B cell (primary cell): ENCODE results near the gene PCSK6.

Experiments used
- CTCF ChIP-seq: fragments of 200-600 bp; IDR thresholded peaks from one replicate; pipeline ENCODE4 v1.8.0; 2022; ENCODE audit warnings: antibody characterized with exemption, mild to moderate bottlenecking
- EZH2 ChIP-seq: IDR thresholded peaks from 2 replicates; pipeline ENCODE4 v1.6.1; 2012; ENCODE audit warnings: borderline replicate concordance, low read depth, mild to moderate bottlenecking, moderate library complexity, low read length; ENCODE audit not compliant: insufficient read depth, poor library complexity, severe bottlenecking

- TF ChIP-seq CTCF (no peak), EZH2 (no peak)
Measured at GRCh38 chr15:101411085-101411484, 78.4 kb downstream of the PCSK6 start.
